ENCODE measurements around the gene TMEM140.

- TF ChIP-seq CTCF (optimal IDR thresholded peaks at IDR 0.05 in 1 of 3, IDR thresholded peaks at IDR 0.05 in 1 of 3, conservative IDR thresholded peaks at IDR 0.05 in 1 of 3; ENCODE audit: extremely low read depth in 1 of 3, insufficient read depth in 2 of 3, low read length in 3 of 3), result no peak
- TF ChIP-seq EZH2 (IDR thresholded peaks at IDR 0.05; ENCODE audit: low read length), result no peak
Measured at GRCh38 chr7:135179321-135179925, 31.6 kb downstream of the TMEM140 start.
